Measurements from ENCODE around the gene DNAJC3.
"Not testable (repeated sequence)": the region's sequence is repeated elsewhere in the genome, so short reads cannot be mapped to it uniquely, and the experiment has no call there.

Gene DNAJC3, protein sequence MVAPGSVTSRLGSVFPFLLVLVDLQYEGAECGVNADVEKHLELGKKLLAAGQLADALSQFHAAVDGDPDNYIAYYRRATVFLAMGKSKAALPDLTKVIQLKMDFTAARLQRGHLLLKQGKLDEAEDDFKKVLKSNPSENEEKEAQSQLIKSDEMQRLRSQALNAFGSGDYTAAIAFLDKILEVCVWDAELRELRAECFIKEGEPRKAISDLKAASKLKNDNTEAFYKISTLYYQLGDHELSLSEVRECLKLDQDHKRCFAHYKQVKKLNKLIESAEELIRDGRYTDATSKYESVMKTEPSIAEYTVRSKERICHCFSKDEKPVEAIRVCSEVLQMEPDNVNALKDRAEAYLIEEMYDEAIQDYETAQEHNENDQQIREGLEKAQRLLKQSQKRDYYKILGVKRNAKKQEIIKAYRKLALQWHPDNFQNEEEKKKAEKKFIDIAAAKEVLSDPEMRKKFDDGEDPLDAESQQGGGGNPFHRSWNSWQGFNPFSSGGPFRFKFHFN

DNA sequence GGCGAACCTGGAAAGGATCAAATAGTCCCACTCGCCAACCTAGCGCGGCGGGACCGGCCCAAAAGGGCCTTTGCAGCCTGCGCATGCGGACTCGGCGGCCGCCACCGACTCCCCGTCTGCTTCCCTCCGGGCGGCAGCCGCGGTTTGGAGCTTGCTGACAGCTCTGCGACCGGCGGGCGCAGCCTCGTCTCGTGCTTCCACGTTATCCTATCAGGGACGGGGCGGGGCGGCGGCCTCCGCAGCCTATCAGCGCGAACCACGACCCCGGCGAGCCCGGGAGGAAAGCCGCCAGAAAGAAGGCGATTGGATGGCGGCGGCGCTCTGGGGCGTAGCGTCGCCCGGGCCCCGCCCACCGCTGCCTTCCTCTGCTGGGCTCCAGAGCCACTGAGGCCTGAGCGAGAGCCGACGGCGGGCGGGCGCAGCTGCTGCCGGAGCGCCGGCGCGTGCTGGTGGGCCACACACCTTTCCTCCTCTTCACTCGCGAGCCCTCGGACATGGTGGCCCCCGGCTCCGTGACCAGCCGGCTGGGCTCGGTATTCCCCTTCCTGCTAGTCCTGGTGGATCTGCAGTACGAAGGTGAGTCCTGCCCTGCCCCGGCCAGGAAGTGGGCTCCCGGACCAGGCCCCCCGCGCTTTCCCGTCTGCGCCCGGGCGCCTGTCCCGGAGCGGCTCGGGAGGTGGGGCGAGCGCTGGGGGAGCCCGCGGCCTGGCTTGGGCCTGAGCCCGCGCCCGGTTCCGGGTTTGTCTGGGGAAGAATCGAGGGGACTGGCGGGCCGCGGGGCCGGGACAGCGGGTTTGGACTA, at the start of gene DNAJC3:
TSS of gene DNAJC3 (plus strand) at position 378 of the 802 bp plus-strand sequence. CDS start at position 495, 117 bp downstream.
- DNase-seq (ENCODE audit: low read depth), result peak; percentile 95

DNA sequence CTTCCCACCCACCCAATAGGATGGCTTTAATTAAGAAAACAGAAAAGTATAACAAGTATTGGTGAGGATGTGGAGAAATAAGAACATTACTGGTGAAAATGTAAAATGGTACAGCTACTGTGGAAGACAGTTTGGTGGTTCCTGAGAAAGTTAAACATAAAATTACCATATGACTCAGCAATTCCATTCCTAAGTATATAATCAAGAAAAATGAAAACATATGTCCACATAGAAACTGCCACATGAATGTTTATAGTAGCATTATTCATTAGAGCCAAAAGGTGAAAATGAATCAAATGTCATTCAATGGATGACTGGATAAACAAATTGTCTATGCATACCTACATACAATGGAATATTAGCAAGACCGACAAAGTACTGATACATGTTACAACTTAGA, 49.3 kb upstream of the DNAJC3 start:
- DNase-seq (ENCODE audit: low read depth), result no peak

DNA sequence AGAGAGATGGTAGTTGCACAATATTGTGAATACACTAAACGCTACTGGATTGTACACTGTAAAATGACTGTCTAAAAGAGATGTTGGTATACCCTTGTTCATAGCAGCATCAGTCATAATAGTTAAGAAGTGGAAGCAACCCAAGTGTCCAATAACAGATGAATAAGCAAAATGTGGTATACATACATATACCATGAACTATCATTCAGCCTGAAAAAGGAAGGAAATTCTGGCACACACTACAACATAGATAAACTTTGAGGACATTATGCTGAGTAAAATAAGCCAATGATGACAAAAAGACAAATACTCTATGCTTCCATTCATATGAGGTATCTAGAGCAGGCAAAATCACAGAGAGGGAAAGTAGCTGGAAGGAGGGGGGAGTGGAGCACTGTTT, 48.5 kb upstream of the DNAJC3 start:
- DNase-seq (ENCODE audit: low read depth), result no peak

DNA sequence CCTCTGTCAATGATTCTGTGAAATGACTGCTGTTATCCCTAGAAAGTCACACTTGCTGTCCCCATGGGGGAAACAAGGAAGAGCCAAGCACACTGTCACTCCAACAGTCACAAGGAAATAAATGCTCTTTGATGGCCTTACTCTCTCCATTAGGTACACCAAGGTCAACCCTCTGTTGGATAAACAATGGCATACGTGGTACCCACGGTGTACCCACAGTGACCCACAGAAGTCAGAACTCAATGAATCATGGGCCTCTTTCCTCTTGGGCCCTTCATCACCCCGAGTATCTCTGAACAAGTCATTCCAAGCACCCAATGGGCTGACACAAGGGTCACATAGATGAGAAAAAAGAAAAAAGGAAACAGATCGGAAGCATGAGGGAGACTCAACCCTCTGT, 47.9 kb upstream of the DNAJC3 start:
- DNase-seq (ENCODE audit: low read depth), result no peak

DNA sequence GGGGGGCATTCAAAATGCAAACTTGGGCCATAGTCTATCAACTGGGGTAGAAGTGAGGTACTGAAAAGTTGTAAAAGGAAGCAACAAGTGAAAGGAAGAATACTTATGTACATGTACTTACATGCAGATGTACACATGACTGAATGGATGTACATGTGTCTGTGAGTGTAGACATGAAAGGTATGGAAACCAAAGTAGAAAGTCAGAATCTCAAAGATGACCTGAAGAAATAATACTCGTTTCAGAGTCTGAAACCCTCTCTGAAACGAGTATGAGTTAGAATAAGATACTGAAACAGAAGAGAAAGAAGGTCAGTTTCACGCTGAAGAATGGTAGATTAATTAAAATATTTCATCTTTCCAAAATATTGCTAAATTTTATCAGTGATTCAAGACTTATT, 46.3 kb upstream of the DNAJC3 start:
- DNase-seq (ENCODE audit: low read depth), result no peak

DNA sequence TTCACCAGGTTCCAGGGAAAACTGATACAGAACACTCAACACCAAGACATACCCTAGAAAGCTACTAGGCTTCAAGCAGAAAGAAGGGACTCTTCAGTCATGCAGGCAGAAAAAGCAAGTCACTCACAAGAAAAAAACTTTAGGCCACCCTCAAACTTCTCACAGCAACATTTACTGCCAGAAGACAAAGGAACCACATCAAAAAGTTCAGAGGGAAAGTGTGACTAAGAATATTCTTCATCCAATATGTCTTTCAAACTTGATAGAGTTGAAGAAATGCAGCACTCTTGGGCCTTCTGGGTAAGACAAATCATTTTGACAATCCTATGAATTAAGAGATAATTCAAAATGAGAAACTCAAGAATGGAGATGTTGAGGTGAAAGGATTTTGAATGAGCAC, 40.1 kb upstream of the DNAJC3 start:
- no peak for DNase-seq (ENCODE audit: low read depth)

DNA sequence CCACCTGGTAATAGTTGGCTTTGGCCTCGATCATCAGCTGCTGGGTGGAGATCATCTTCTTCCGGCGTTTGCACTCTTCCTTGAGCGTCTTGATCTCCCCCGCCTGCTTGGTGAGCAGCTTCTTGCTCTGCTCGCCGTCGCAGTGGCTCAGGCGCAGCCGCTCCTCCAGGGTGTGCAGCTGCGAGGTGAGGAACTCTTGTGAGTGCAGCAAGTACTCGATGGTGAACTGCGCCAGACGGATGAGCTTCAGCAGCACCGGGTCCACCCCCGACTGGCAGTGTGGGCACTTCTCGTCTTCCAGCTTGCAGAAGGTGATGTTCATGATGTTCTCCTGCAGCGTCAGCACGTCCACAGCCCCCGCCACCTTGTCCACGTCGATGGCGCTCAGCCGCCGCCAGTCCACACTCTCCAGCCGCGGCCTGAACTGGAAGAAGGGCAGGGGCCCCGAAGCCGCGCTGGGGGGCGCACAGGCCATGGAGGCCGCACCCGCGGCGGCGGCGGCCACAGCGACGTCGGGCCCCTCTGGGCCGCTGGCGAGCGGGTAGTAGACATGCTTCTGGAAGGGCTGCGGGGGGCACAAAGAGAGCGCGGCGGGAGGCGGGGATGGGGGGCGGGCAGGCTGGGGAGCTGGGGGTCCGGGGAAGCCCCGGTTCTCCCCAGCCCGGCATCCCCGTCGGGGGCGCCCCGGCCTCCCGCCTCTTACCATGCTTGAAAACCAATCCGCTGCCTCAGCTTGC, 35.5 kb upstream of the DNAJC3 start:
- DNase-seq (ENCODE audit: low read depth), result no peak

DNA sequence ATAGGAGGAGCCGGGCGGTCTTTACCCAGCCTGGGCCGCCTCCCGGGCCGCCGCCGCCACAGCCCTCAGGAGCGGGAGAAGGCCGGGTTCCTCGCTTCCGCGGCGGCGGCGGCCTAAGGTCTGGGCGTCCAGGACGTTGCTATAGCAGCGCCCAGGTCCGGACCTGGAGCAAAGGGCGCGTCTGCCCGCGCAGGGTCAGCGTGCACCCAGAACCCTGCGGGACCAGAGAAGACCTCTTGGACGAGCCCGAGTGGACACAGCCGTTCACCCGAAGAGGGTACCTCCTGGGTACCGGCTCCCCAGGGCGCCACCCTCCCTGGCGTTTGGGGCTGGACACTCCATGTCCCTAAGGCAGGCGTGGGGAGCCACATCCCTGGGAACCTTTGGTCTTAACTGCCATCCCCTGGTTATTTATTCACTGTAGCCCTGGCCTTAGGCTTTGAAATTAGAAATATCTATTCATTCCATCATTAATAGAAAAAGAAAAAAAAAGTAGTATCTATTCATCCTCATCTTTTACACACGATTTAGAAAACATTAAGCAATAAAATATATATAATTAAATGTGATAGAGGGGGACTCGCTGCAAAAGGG, 34.8 kb upstream of the DNAJC3 start:
- no peak for DNase-seq (ENCODE audit: low read depth)

DNA sequence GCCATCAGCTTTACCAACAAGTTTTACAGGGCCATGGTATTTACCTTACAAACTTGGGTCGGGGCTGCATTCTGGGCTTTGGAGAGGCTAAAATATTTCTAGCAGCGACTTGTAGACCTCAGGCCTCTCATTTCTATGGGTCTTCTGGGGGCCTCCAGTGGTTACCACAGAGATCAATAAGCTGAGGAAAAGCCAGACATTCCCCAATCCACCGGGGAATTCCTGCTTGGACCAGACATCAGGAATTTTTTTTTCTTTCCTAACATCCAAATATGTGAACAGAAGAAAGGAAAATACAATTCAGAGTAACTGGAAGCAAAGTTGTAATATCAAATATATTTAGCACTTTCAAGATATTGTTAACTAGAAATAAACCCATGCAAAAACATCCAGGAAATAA, 33.9 kb upstream of the DNAJC3 start:
- no peak for DNase-seq (ENCODE audit: low read depth)

DNA sequence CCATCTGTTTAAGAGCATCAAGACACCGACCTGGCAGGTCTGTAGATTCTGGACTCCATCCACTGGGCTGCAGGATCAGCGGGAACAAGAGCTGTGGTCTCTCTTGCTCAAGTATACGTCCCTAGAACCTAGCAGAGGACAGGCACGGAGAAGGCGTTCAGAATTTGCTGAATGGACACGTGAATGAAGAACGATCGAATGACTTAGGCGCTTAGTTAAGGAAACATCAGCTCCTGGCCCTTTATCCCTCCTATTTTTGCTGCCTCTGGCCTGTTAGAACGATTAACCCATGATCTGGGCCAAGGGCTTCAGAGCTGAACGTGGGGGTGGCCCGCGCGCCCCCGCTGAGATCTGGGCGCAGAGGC, 33.4 kb upstream of the DNAJC3 start:
- DNase-seq (ENCODE audit: low read depth), result no peak

DNA sequence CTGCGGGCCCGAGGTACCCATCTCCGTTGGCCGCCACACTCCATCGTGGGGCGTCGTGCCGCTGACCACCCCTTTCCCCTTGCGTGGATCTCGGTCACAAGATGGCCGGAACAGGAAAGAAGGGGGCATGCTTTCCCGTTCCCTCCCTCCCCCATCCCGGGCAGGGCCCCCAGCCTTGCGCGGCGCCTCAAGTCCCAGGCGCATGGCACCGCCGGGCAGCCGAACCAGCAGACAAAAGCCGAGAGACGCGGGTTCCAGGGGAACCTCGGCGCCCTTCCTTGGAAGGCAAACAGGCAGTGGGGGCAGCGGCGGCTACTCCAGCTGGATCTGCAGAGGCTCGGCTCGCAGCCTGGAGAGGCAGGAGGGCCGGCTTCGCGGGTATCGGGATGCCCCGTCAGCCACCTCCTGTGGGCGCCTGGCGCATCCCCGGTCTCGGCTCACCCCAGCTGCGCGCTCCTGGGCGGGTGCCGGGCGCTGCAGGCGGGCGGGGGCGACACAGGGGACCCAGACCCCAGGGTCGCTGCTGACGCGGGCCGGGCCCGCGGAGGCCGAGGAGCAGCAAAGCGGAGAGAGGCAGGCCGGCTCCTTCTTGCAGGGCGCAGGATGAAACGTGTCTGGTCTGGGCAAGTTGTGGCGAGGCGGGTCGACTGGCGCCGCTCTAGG, 32.9 kb upstream of the DNAJC3 start:
- no peak for DNase-seq (ENCODE audit: low read depth)

DNA sequence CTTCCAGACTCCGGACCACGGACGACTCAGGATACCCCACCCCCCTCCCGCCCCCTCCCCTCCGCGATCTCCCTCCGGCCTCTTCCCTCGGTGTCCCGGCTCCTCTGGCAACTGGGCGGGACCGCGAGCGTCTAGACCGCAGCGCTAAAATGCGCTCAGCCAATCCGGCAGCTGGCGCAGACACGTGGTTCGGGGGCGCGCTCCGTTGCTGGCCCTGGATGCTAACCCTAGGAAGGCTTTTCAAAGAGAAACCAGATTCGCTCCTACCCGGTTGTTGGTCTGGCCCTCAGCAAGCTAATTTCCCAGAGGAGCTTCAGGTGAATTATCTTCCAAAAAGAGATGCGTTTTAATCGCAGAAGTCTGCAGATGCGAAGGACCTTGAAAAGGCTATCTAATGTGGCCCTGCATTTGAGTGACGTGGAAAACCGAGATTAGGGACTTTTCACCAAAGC, 32.3 kb upstream of the DNAJC3 start, which contains the start of gene DZIP1:
TSS of gene DZIP1 (minus strand) at position 106 of the 452 bp plus-strand sequence. CDS start 2,677 bp downstream, outside the sequence.
- no peak for DNase-seq (ENCODE audit: low read depth)

DNA sequence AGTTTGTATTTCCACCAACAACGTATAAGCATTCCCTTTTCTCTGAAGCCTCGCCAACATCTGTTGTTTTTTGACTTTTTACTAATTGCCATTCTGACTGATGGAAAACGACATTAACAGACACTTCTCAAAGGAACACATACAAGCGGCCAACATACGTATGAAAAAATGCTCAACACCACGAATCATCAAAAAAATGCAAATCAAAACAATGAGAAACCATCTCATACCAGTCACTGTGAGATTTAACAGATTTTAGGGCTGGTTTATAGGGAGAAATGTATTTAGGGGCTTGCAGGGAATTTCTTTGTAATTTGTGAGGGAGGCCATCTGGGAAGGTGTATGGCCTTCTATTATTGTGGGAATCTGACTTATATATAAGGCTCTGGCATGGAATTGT, 29.6 kb upstream of the DNAJC3 start:
- DNase-seq (ENCODE audit: low read depth), result no peak

DNA sequence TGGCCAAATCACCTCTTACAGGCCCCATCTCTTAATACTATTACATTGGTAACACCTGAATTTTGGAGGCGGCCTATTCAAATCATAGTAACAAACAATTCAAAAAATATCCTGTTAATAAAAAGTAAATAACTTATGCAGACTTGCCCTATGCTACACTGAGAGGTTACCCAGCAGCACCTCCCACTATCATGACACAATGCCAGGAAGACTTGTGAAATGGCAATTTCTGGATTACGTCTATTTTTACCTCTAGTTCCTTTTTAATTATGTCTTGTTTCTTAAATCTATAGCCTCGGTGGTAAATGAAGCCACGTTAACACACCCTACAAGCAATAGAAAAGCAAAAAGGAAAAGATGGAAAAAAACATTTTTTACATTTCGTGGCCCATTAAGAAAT, 26.2 kb upstream of the DNAJC3 start:
- no peak for DNase-seq (ENCODE audit: low read depth)

DNA sequence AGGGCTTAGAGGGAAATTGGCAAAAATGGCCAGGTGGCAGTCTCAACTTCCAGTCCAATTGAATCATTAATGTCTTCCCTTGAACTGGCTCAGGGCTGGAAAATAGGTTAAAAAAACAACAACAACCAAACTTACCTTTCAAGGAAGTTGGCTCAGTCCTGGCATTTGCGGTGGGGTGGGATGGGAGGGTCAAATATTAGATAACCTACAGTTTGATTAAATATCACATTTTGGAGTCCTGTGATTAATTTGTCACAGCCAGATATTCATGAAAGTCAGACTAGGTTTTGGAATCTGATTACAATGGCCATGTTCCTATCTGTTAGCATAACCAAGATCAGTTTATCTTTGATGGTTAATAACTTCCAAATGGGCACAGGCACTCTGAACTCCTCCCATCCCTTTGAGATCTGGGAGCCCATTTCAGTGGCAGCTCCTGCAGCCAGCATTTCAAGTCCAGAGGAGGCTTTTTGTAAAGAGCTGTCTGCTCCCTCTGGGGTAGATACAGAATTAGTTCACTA, 24.6 kb upstream of the DNAJC3 start:
- DNase-seq (ENCODE audit: low read depth), result no peak

DNA sequence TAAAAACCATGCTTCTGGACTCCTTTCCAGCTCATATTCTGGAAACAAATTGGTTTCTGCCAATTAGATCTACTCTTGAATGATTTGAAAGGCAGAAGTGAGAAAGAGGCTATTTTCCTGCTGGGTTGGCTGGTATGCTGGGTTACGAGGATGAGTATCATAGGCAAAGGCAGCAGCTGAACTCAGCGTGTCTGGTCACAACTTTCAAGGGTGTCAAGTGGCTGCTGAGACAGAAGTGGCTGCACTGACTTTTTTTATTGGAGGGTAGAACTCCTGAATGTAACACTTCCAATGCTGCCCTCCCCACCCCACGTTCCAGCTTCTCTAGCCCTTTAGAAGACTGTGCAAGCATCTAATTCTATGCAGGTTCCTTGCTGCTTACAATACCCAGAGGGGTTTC, 24.1 kb upstream of the DNAJC3 start:
- DNase-seq (ENCODE audit: low read depth), result no peak

DNA sequence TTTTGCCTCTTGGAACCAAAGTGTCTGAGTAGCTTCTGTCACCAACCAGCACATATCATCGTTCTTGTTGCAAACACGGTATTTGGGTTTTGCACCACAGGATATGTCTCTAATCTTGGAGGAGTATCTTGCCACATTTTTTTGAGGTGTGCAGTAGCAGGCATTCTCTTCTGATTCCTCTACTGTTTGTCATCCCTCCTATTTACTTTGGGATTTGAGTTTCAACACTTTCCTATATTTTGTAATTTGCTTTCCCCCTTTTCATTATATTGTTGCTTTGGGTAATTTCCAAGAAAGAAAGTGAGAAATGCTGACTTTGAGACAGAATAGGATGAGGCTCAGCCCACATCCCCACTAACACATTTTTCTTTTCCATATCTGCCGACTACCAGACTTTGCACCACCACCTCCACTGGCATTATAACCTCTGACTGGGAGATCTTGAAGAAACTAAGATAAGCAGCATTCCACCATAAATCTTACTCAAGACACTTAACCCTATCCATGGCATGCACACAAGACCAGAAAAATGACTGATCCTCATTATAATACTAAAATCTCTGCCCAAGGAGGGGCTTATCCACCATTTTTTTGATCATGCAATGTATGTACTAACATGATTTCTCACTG, 20.4 kb upstream of the DNAJC3 start:
- DNase-seq (ENCODE audit: low read depth), result no peak

DNA sequence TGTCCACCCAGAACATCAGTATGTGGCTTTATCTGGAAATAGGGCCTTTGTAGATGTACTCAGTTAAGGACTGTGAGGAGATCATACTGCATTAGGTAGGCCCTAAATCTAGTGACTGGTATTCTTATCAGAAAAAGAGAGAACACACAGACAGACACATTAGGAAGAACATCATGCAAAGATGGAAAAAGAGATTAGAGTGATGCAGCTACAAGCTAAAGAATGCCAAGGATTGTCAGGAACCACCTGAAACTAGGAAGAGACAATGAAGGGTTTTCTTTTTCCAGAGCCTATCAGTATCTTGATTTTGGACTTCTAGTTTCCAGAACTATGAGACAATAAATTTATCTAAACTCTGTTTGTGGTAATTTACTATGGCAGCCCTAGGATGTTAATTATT, 17.4 kb upstream of the DNAJC3 start:
- no peak for DNase-seq (ENCODE audit: low read depth)

DNA sequence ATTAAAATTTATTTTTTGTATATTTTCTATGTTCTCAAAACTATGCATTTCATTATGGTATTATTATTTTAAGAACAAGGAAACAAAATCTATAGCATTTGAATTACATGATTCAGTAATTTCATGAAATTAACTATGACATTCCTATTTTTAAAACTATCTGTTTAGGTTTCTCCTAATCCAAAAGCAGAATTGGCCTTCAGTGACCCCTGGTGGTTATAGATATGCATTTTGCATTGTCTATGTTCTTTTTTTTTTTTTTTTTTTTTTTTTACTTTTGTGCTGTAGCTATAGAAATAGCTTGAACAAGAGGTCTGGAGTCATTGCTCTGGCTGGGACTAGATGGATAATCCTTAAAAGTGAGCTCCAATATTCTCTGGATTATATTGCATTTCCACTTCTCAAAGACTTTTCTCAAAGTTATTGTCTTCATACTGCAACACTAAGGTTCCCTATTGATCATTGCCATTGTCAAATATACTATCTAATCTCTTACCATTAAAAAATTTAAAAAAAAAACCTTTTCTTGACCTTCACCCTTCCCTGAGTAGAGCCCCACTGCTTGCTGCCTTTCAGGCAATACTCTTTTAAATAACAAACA, 15.9 kb upstream of the DNAJC3 start:
- DNase-seq (ENCODE audit: low read depth), result no peak

DNA sequence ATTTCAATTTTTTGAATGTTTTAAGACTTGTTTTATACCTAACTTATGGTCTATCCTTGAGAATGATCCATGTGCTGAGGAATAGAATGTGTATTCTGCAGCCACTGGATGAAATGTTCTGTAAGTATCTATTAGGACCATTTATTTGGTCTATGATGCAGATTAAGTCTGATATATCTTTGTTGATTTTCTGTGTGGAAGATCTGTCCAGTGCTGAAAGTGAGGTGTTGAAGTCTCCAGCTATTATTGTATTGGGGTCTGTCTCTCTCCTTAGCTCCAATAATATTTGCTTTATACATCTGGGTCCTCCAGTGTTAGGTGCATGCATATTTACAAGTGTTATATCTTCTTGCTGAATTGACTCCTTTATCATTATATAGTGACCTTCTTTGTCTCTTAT, 9.7 kb upstream of the DNAJC3 start:
- DNase-seq (ENCODE audit: low read depth), result not testable (repeated sequence)

Data from stimulated activated CD8-positive, alpha-beta memory T cell treated with anti-CD3 and anti-CD28 coated beads, Interleukin-12 subunit alpha, Interleukin-12 subunit beta, amount 100 ng/mL, for 1 hour (primary cell).